ENCODE results near the gene TMCC1. TPM values are rescaled to one million over a fixed set of nuclear protein-coding genes. Genes with fewer than 3 reads are reported as not detected.

Gene TMCC1
- total RNA-seq, 1 donor from 2014 or later, result 16.7 TPM

GRCh38 chr3:129654131-129654530 lies 239.4 kb downstream of the TMCC1 start:
- Histone ChIP-seq H3K4me1 (peaks cover 37% of the 10 kb centered on the region), H3K36me3 (no peaks in the 10 kb centered on the region), H3K27ac (no peak overlapping the region), H3K9me3 (no peaks in the 10 kb centered on the region), H3K27me3 (no peaks in the 10 kb centered on the region), H3K4me3 (no peak overlapping the region)
- DNase-seq (ENCODE audit: extremely low spot score in 2 of 2), result no peak
- intact Hi-C loops (cut with DNase I), result loop anchor here (5.0 to 10.0 kb wide), 2 partner anchors 173 to 271 kb away; no protein-coding TSS in a partner anchor
- TF ChIP-seq CTCF (IDR thresholded peaks at IDR 0.05) (no peak), POLR2AphosphoS5 (IDR thresholded peaks at IDR 0.05; ENCODE audit: insufficient read depth in 1 of 2, low read depth in 1 of 2) (no peak), POLR2A (IDR thresholded peaks at IDR 0.05) (no peak)

- Histone ChIP-seq H3K36me3 (no peaks in the 10 kb centered on the region), H3K4me1 (peaks cover 31% of the 10 kb centered on the region), H3K27me3 (no peaks in the 10 kb centered on the region), H3K4me3 (no peak overlapping the region), H3K27ac (no peak overlapping the region), H3K9me3 (no peaks in the 10 kb centered on the region)
- TF ChIP-seq POLR2AphosphoS5 (IDR thresholded peaks at IDR 0.05; ENCODE audit: insufficient read depth in 1 of 2, low read depth in 1 of 2), result no peak
- no peak for TF ChIP-seq CTCF (IDR thresholded peaks at IDR 0.05)
- no peak for TF ChIP-seq POLR2A (IDR thresholded peaks at IDR 0.05)
- no peak for DNase-seq (ENCODE audit: extremely low spot score in 2 of 2)
- intact Hi-C loops (cut with DNase I), result loop anchor here (5.0 to 10.0 kb wide), 2 partner anchors 174 to 272 kb away; no protein-coding TSS in a partner anchor
Observed at GRCh38 chr3:129653019-129653418, 240.5 kb downstream of the TMCC1 start.

- Histone ChIP-seq H3K27me3 (no peaks in the 10 kb centered on the region), H3K36me3 (no peaks in the 10 kb centered on the region), H3K9me3 (no peaks in the 10 kb centered on the region), H3K27ac (no peak overlapping the region), H3K4me3 (no peak overlapping the region), H3K4me1 (peaks cover 17% of the 10 kb centered on the region)
- no peak for TF ChIP-seq CTCF (IDR thresholded peaks at IDR 0.05)
- no peak for TF ChIP-seq POLR2AphosphoS5 (IDR thresholded peaks at IDR 0.05; ENCODE audit: insufficient read depth in 1 of 2, low read depth in 1 of 2)
- no peak for TF ChIP-seq POLR2A (IDR thresholded peaks at IDR 0.05)
- intact Hi-C loops (cut with DNase I), result loop anchor here (5.0 to 10.0 kb wide), 2 partner anchors 176 to 273 kb away; no protein-coding TSS in a partner anchor
- no peak for DNase-seq (ENCODE audit: extremely low spot score in 2 of 2)
Observed at GRCh38 chr3:129651435-129652202, 241.9 kb downstream of the TMCC1 start.

- intact Hi-C loops (cut with DNase I), result loop anchor here (5.0 to 10.0 kb wide), 2 partner anchors 177 to 274 kb away; no protein-coding TSS in a partner anchor
Observed at GRCh38 chr3:129650256-129650872, 243.1 kb downstream of the TMCC1 start.

More at GRCh38 chr3:129650256-129650872, 243.1 kb downstream of the TMCC1 start:
- H3K27me3 ChIP-seq, result no peaks in the 10 kb centered on the region
- peaks cover 17% of the 10 kb centered on the region for H3K4me1 ChIP-seq
- DNase-seq (ENCODE audit: extremely low spot score in 2 of 2), result peak in 1 of 2 donors; percentile 92
- no peaks in the 10 kb centered on the region for H3K36me3 ChIP-seq
- no peak overlapping the region for H3K4me3 ChIP-seq
- TF ChIP-seq POLR2A (IDR thresholded peaks at IDR 0.05) (no peak), CTCF (IDR thresholded peaks at IDR 0.05) (peak; percentile 39 to 90 (median 80)), POLR2AphosphoS5 (IDR thresholded peaks at IDR 0.05; ENCODE audit: insufficient read depth in 1 of 2, low read depth in 1 of 2) (peak in 1 of 2 donors; percentile 45)
- H3K27ac ChIP-seq, result no peak overlapping the region
- no peaks in the 10 kb centered on the region for H3K9me3 ChIP-seq
